Kidney epithelial cell (primary cell): Measurements from ENCODE around the gene SERPINB1. TPM values are rescaled to one million over a fixed set of nuclear protein-coding genes. Genes with fewer than 3 reads are reported as not detected.

ENCODE experiments used
- DNase-seq: peaks from one replicate; pipeline ENCODE4 v3.0.0-alpha.2; 2010; ENCODE audit warnings: low read depth
- H3K27me3 ChIP-seq: 2 replicates; pipeline ENCODE4 v1.6.0; 2011; ENCODE audit warnings: low read length; ENCODE audit not compliant: control insufficient read depth, insufficient read depth
- H3K36me3 ChIP-seq: 2 replicates; pipeline ENCODE4 v1.5.1; 2011; ENCODE audit warnings: low read length; ENCODE audit not compliant: control insufficient read depth, insufficient read depth
- H3K4me3 ChIP-seq: 2 replicates; pipeline ENCODE4 v1.5.1; 2011; ENCODE audit warnings: low read depth, mild to moderate bottlenecking, control low read depth, low read length
- CTCF ChIP-seq: IDR thresholded peaks from 2 replicates; pipeline ENCODE4 v1.5.1; 2011; ENCODE audit warnings: mild to moderate bottlenecking, moderate library complexity, low read length, control low read depth, inconsistent platforms; ENCODE audit not compliant: insufficient read depth, poor library complexity, severe bottlenecking
- total RNA-seq: library from RNA; depleted of rRNA; stranded (reverse); fragments of >200 nt; gene quantifications from 2 replicates; pipeline ENCODE4 v1.2.3, GENCODE V29; 2015

SERPINB1 gene
- total RNA-seq, 1 donor from 2014 or later, result 43.2 TPM

GRCh38 chr6:2870046-2870636 lies 28.5 kb upstream of the SERPINB1 start:
- TF ChIP-seq CTCF, result no peak

GRCh38 chr6:2868637-2869036 lies 27.0 kb upstream of the SERPINB1 start:
- DNase-seq, result no peak
- Histone ChIP-seq H3K27me3 (no peaks in the 10 kb centered on the region), H3K4me3 (no peak overlapping the region), H3K36me3 (no peaks in the 10 kb centered on the region)
- TF ChIP-seq CTCF, result no peak

More at GRCh38 chr6:2870046-2870636, 28.5 kb upstream of the SERPINB1 start:
- no peak for DNase-seq
- H3K27me3 ChIP-seq, result no peaks in the 10 kb centered on the region
- no peaks in the 10 kb centered on the region for H3K36me3 ChIP-seq
- no peak overlapping the region for H3K4me3 ChIP-seq

GRCh38 chr6:2866171-2866846 lies 24.6 kb upstream of the SERPINB1 start:
- Histone ChIP-seq H3K4me3 (no peak overlapping the region), H3K27me3 (no peaks in the 10 kb centered on the region), H3K36me3 (no peaks in the 10 kb centered on the region)
- no peak for TF ChIP-seq CTCF
- no peak for DNase-seq

GRCh38 chr6:2865694-2866151 lies 24.1 kb upstream of the SERPINB1 start:
- Histone ChIP-seq H3K4me3 (no peak overlapping the region), H3K27me3 (no peaks in the 10 kb centered on the region), H3K36me3 (no peaks in the 10 kb centered on the region)
- TF ChIP-seq CTCF, result no peak
- no peak for DNase-seq

- Histone ChIP-seq H3K4me3 (no peak overlapping the region), H3K27me3 (no peaks in the 10 kb centered on the region), H3K36me3 (no peaks in the 10 kb centered on the region)
- DNase-seq, result no peak
- TF ChIP-seq CTCF, result no peak
Measured at GRCh38 chr6:2865270-2865669, 23.6 kb upstream of the SERPINB1 start.
